ENCODE results near the gene KIAA1549.

- TF ChIP-seq RCOR1 (IDR thresholded peaks at IDR 0.05; ENCODE audit: low read depth, low read length) (no peak), PBX3 (IDR thresholded peaks at IDR 0.05) (no peak), RFX5 (IDR thresholded peaks at IDR 0.05) (no peak), POLR2A (IDR thresholded peaks at IDR 0.05; ENCODE audit: low read length) (no peak), CTCF (IDR thresholded peaks at IDR 0.05) (no peak), HMGXB4 (CRISPR knock-in tag; IDR thresholded peaks at IDR 0.05; ENCODE audit: borderline replicate concordance) (no peak), MAFK (IDR thresholded peaks at IDR 0.05; ENCODE audit: partially characterized antibody) (no peak)
- TF ChIP-seq, protein P1, sequence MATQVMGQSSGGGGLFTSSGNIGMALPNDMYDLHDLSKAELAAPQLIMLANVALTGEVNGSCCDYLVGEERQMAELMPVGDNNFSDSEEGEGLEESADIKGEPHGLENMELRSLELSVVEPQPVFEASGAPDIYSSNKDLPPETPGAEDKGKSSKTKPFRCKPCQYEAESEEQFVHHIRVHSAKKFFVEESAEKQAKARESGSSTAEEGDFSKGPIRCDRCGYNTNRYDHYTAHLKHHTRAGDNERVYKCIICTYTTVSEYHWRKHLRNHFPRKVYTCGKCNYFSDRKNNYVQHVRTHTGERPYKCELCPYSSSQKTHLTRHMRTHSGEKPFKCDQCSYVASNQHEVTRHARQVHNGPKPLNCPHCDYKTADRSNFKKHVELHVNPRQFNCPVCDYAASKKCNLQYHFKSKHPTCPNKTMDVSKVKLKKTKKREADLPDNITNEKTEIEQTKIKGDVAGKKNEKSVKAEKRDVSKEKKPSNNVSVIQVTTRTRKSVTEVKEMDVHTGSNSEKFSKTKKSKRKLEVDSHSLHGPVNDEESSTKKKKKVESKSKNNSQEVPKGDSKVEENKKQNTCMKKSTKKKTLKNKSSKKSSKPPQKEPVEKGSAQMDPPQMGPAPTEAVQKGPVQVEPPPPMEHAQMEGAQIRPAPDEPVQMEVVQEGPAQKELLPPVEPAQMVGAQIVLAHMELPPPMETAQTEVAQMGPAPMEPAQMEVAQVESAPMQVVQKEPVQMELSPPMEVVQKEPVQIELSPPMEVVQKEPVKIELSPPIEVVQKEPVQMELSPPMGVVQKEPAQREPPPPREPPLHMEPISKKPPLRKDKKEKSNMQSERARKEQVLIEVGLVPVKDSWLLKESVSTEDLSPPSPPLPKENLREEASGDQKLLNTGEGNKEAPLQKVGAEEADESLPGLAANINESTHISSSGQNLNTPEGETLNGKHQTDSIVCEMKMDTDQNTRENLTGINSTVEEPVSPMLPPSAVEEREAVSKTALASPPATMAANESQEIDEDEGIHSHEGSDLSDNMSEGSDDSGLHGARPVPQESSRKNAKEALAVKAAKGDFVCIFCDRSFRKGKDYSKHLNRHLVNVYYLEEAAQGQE (IDR thresholded peaks at IDR 0.05), result no peak
Measured at GRCh38 chr7:138832966-138833365, 148.2 kb downstream of the KIAA1549 start.
